Neural cell (in vitro differentiated cells): Measurements from ENCODE around the gene PRKCE.

Source experiments
- TAF1 ChIP-seq: IDR thresholded peaks from 2 replicates; pipeline ENCODE4 v1.6.1; 2012; ENCODE audit warnings: low read depth
- TF ChIP-seq, protein P1 (sequence below): fragments of 450-650 bp; IDR thresholded peaks from 2 replicates; pipeline ENCODE4 v1.5.1; 2014; ENCODE audit warnings: antibody characterized with exemption, mild to moderate bottlenecking, moderate library complexity; ENCODE audit not compliant: poor library complexity, severe bottlenecking

DNA sequence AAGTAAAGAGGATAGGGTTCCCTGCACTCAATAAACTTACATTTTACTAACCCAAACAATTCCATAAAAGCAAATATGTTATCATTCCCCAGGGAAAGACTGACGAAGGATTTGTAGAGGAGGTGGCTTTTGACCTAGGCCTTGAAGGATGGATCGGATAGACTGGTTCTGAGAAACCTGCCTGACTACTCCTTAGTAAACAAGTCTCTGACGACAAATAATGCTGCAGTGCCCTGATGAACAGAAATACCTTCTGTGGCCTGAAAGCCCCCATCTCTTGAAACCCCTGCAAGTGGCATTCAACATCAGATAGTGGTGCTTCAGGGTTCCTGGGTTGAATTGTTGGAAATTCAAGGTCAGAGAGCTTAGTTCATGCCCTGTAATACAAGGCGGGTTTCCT lies 19.2 kb downstream of the PRKCE start:
- TF ChIP-seq, protein P1, sequence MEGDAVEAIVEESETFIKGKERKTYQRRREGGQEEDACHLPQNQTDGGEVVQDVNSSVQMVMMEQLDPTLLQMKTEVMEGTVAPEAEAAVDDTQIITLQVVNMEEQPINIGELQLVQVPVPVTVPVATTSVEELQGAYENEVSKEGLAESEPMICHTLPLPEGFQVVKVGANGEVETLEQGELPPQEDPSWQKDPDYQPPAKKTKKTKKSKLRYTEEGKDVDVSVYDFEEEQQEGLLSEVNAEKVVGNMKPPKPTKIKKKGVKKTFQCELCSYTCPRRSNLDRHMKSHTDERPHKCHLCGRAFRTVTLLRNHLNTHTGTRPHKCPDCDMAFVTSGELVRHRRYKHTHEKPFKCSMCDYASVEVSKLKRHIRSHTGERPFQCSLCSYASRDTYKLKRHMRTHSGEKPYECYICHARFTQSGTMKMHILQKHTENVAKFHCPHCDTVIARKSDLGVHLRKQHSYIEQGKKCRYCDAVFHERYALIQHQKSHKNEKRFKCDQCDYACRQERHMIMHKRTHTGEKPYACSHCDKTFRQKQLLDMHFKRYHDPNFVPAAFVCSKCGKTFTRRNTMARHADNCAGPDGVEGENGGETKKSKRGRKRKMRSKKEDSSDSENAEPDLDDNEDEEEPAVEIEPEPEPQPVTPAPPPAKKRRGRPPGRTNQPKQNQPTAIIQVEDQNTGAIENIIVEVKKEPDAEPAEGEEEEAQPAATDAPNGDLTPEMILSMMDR = no peak
- TF ChIP-seq TAF1 = no peak
